HG02973 (cell line): Measurements from ENCODE around the gene RASAL2.
"Not testable (repeated sequence)": the region's sequence is repeated elsewhere in the genome, so short reads cannot be mapped to it uniquely, and the experiment has no call there.

Source experiments
- ATAC-seq: cut with Tn5 transposase; IDR thresholded peaks from one replicate; pipeline ENCODE4 v1.9.1; 2021; ENCODE audit warnings: moderate library complexity; ENCODE audit not compliant: unreplicated experiment

Gene RASAL2

GRCh38 chr1:178273707-178274410 lies 180.0 kb downstream of the RASAL2 start:
- ATAC-seq = no peak

DNA sequence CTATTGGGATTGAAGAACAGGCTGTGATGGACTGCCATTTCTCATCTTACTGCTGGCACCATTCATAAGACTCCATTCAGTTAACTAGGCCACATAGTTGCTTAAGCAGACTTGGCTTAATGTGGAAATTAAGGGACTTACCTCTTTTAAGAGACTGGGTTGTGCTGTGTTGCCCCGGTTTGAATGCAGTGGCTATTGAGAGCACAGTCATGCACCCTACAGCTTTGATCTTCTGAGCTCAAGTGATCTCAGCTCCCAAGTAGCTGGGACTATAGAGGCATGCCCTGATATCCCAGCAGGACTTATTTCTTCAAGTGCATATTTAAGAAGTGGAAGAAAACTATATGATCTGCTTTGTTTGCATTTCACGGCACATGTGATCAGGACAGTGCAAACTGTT lies 181.1 kb downstream of the RASAL2 start:
- no peak for ATAC-seq

GRCh38 chr1:178275553-178275952 lies 181.6 kb downstream of the RASAL2 start:
- ATAC-seq = no peak

DNA sequence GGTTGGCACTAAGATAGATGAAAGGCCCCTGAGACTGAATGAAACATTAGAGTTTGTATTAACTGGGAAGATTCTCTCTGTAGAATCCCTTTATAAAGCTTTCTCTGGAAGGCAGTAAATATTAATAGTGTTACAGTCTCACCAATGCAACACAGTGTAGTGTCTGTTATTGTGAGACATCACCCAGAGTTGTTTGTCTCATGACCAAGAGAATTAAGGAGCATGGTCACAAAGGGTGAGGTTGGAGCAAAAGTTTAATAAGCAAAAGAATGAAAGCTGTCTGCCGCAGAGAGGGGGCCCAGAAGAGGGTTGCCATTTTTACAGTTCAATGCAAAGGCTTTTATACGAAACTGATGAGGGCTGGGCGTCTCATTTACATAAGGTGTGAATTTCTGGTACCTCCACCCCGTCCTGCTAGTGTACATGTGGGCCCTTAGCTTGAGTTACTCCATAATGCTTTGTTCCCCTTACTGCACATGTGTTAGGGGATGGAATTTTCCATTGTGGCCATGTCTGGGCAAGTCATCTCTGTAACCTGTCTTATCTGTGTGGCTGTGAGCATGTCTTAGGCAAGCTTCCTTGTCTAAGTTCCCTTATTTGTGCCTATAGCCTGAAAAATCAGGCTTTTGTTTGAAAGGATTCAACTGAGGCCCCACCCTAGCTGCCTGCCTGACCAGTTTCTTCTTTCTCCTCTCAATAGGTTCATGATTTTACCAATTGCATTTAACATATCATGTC lies 184.1 kb downstream of the RASAL2 start:
- no peak for ATAC-seq

DNA sequence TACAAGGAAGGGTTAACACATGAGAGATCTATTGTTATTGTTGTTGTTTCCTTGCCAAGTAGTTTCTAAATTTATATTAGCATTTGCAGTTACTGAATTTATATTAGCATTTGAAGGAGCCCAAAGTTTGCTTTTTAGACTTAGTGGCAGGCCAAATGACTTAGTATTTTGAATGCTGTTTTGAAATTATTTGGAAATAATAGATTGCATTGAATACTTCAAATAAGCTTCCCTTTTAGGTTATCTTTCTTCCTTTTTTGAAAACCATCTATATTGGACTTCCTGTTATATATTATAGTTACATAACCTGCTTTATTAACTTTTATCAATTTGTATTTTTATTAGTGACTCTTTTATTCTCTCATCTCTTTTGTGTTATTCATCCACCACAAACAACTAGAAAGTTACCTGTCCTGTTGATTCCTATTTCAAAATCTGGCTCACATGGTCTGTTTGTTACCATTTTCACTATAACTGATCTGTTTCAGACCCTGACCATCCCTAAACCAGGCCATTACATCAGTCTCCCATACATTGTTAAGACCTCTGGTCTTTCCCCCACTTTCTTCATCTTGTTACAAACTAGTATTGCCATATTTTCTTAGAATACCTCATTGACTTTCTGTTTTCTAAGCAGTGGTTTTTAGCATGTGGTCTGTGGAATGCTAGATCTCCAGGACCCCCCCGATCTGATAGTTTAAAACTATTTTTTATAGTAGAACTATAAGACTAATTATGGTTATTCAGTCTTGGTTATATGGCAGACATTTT lies 185.2 kb downstream of the RASAL2 start:
- no peak for ATAC-seq

DNA sequence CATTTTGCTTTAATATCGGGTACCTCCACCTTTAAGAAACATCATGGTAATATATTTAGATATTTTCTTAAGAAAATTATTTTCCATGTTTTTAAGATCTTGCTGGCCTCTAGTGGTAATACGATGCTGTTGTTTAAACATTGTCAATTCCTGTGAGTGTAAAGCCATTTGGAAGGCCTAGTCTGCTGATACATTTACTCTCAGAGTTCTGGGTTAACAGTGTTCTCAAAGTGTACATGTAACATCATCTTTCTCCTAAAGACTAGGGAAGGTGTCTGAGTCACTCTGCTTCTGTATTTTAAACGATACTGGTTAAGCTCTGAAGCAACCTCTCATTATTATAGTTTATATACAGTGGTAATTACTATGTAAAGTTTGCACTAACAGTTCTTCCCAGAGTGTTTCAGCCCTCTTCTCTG lies 189.1 kb downstream of the RASAL2 start:
- ATAC-seq = no peak

- ATAC-seq = no peak
Observed at GRCh38 chr1:178283409-178283808, 189.5 kb downstream of the RASAL2 start.

DNA sequence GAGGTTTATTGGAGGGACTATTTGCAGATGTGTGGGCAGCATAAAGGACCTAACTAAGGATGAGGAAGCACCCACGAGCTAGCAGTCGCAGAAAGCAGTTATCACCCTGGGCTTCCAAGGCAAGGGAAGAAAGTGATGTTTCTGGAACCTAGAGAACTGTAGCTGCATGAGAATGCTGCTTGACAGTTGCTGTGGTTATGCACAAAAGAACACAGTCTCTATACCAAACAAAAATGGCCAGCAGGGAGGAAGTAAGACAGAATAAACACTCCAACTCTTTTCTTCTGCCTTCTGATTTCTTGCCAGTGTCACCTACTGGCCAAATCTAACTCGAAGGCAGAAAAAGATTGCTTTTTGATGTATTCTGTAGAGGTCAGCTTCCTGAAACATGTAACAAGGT lies 190.2 kb downstream of the RASAL2 start:
- ATAC-seq = no peak

GRCh38 chr1:178291166-178291565 lies 197.3 kb downstream of the RASAL2 start:
- no peak for ATAC-seq

DNA sequence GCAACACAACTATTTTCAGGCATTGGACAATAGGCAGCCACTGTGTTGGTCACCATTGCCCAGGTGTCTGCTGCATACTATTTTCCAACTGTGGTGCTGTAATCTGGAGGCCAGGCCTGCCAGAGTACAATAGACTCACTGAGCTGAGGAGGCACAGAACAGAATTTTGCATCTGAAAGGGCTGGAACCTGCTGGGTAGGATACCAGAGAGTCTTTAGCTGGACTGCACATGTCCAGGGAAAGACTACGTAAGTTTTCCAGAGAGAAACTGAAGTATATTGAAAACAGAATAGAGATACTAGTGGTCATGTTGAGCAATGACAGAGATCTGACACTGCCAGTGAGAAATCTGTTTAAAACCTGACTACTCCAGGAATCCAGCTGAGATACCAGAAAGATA lies 200.8 kb downstream of the RASAL2 start:
- ATAC-seq = no peak

GRCh38 chr1:178300352-178300699 lies 206.4 kb downstream of the RASAL2 start:
- no peak for ATAC-seq

DNA sequence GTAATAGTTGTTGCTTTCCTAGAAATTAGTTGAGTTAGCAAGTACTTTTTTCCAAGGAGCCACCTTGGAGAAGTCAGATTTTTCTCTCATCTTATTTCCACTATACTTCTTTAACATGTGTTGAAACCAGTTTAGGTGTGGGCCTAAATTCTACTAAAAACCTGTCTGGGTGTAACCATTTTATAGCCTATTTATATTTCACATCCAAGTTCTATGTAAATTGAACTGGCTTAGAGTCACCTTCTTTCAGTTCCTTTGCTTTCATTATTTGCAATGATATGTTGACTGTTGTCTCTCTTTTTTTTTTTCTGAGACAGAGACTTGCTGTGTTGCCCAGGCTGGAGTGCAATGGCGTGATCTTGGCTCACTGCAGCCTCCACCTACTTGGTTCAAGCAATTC lies 207.2 kb downstream of the RASAL2 start:
- no peak for ATAC-seq

DNA sequence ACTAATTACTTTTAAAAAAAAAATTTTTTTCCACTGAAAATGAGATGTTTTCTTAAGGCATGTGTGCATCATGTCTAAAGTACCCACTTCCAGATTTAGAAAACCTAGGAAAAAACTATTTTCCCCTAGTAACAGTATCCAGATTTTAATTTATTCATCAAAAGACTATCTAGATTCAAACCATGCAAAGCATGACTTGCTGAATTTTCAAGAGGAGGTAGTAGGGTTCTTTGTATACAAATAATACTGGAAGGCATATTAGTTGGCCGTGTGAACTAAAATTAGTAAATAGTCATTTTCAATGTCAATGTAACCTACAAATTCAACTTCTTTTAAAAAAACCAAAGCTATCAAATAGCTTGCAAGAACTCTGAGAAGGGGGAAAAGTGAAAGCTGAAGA lies 213.4 kb downstream of the RASAL2 start:
- no peak for ATAC-seq

DNA sequence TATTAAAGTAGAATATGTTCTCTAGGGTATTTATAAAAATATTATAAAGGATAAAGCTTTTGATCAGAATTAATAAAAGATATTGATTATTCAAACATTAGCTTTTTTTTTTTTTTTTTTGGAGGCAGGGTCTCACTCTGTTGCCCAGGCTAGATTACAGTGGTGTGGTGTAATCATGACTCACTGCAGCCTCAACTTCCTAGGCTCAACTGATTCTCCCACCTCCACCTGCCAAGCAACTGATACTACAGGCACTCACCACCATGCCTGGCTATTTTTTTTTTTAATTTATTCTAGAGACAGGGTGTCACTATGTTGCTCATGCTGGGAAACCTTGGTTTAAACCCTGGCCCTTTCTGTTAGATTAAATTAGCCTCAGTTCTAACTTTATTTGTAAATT lies 214.5 kb downstream of the RASAL2 start:
- ATAC-seq = no peak

DNA sequence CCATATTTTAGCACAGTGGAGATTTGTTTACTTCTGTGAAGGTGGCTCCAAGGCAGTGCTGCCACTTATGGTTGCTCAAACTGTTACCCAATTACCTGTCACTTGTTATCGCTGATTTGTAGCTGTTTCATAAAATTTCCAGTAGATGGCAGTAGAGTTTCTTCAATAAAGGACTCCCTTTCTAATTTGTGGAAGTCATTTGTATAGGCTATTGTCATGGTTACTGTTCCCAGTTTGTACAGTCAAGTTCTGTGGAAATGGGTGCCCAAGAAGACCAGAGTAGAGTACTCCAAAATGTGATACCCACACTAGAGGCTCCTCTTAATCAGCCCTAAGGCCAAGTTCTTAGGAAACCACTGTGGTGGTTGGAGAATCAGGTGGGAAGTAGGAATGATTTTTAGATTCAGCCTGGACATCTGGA lies 216.8 kb downstream of the RASAL2 start:
- ATAC-seq = peak; percentile 81

DNA sequence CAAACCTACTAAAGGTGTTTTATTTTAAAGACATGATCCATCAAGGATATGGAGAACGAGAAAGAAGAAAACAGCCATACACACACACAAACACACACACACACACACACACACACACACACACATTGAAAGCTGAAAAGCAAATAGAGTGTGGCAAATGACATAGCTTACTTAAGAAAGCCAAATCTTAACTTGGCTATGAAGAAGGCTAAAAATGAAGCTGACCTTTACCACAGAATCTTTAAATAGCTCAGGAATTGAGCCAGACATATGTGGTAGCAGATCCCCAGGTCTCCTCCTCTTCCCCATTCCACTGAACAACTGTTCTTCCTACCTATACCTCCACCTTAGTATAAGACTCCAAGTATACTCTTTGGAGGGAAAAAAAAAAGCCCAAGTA lies 217.3 kb downstream of the RASAL2 start:
- no peak for ATAC-seq

DNA sequence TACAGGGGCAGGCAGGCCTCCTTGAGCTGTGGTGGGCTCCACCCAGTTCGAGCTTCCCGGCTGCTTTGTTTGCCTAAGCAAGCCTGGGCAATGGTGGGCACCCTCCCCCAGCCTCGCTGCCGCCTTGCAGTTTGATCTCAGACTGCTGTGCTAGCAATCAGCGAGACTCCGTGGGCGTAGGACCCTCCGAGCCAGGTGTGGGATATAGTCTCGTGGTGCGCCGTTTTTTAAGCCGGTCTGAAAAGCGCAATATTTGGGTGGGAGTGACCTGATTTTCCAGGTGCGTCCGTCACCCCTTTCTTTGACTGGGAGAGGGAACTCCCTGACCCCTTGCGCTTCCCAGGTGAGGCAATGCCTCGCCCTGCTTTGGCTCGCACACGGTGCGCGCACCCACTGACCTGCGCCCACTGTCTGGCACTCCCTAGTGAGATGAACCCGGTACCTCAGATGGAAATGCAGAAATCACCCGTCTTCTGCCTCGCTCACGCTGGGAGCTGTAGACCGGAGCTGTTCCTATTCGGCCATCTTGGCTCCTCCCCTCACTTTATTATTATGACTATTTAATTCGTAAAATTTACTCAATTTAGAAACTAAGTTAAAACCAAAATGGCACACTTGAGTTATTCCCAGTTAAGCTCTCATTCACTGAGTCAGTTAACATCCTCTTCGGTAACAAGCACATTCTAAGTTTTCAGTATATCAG lies 226.5 kb downstream of the RASAL2 start:
- ATAC-seq = not testable (repeated sequence)

DNA sequence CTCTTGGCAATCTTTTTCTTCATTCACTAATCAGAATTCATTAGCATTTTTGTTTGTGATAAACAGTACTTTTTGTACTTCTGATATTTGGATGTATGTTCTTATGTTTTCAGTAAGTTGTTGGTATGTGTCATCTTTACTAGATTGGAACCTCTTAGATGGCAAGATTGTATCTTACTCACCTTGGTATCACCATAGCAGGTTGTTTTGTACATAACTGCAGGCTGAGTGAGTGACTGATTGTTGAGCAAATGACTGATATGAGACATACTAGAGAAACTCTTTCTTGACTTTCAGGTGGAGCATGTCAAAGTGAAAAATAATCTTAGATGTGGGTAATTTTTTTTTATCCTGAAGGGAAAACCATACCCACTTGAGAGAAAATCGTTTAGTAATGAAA lies 229.2 kb downstream of the RASAL2 start:
- no peak for ATAC-seq

GRCh38 chr1:178324003-178324402 lies 230.1 kb downstream of the RASAL2 start:
- no peak for ATAC-seq

GRCh38 chr1:178328728-178329127 lies 234.8 kb downstream of the RASAL2 start:
- ATAC-seq = no peak

DNA sequence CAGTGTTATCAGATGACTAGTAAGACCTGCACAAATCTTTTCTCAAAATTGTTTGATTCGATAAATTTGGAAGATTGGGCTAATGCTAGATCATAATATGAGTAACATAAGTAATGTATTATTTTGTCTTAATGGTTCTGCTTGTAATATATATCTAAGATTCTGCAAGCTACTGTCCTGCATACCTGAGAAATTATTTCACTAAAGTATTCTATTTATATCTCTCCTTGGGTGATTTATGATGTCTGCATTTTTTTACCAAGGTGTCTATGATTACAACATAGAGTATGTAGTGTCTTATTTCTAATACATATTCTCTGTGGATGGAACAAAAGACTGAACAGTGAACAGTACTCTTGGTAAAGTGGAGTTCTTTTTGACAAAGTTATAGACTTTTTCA lies 236.2 kb downstream of the RASAL2 start:
- ATAC-seq = no peak
